Measurements from ENCODE around the gene GMPR.

GMPR gene

DNA sequence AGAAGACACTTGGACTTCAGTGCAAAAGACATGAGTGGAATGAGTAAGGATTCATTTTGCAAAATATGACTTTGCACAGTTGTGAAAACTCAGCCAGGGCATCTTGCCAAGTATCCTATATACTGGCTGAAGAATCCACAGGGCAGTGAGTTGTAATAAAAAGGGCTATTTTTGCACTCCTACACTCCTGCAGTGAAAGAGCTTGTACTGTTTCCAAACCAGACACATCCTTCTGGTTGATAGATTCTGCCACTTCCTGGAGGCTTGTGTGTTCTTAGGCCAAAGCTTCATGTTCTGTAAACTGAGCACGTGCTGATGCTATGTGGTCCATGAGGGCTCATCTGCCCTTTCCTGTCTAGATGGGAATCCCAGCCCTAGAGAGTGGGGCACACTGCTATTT lies 34.9 kb downstream of the GMPR start:
- no peak for DNase-seq (ENCODE audit: low read depth)

DNA sequence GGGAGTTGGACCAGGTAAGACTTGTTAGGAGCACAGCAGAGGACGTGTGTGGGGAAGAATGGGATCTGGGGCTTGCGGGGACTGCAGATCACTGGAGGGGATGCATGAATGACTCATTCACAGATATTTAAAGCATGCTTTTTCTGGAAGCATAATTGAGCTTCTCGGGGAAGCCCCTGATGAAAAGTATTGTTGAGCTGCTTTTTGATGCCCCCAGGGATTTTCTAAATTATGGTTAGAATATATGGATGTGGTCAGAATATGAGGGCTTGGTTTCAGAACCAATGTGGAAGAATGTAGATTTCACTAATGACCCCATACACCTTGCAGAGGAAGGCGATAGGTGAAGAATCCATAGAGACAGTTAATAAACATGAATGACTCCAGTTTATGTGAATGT lies 36.1 kb downstream of the GMPR start:
- DNase-seq (ENCODE audit: low read depth): no peak

DNA sequence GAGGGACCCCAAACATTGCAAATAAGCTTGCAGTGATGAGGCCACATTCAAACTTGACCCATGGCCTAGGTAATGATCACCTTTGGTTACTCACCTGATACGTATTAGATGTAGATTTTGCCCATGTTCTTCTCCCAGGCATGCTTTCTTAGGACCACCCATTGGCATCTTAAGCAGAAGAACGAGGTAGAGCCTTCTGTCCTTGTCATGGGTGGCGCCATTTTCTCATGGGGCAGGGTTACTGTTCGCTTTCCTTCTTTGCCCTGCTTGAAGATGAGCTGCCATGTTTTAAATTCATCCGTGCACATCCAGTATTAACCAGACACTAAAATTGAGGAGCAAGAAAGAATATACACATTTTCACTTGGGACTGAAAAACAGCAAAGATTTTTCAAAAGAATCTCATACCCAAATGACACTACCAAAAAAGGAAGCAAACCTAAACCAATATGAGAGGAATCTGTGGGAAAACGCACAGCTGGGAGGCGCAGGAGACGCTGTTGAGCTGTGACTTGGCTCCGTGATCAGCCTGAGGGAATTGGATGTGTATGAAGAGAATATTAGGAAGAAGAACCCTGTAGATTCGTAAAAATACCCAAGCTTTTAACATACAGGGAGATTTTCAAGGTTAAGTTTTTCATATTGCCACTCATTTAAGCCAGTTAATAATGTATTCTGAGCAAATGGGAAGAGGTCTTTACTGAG lies 36.6 kb downstream of the GMPR start:
- DNase-seq (ENCODE audit: low read depth): no peak

DNA sequence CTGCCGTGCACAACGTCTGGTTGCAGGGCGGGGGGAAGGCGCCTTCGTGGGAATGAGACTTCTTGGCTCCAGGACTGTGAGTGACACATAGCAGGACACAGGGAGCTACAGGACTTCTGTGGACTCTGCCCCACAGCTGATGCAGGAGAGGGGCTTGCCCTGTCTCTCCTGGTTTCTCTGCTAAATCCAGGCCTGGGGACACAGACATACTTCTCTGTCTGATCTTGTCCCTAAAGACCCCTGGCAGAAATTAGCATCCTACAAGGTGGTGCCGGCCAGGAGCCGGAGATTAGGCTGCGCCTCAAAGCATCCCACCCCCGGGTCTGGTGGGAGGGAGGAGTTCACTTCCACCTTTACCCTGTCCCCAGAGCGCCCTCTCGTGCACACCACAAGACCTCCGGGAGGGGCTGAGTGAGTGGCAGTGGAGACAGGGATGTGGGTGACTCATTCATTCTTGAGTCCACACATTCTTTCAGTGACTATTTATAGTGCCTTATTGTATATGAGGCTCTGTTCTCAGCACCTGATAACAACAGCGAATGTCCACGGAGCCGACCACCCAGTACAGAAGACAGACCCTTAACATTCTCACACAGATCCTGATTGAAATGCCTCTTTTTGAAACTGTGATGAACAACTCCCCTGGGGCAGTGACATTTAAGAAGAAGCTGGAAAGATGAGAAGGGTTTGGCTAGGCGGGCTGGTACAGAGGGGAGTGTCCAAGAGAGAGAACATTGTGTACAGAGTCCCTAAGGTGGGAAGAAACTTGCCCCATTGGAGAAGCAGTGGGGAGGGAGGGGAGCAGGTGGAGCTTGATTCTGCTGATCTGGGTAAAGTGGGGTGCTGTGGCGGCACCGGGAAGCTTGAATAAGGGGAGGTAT lies 39.0 kb downstream of the GMPR start:
- DNase-seq (ENCODE audit: low read depth): no peak

DNA sequence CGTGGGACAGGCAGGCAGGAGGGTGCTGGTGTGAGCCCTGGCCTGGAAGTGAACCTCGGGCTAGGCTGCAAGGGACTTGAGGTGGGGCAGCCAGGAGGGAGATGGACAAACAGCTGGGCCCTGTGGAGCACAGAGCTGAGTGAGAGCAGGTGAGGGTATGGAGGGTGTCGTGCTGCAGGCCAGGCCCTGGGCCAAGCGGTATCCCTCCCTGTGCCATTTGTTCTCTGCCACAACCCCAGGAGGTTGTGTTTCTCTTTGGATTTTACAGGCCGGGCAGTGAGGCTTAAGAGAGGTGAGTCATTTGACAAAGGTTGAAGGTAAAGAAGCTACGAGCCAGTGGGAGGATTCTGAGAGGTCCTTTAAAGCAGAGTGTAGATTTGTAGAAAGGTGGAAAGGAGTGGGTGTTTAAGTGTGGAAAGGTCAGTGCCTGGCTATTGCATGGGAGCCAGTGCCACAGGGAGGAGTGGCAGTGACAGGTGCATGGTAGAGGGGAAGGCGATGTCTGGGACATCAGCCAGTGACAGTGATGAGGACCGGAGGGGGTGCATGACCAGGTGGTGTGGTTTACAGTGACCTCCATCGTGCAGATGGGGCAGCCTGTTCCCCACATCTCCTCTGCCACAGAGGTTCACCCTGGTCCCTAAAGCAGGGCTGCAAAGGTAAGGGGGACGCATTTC lies 39.8 kb downstream of the GMPR start:
- no peak for DNase-seq (ENCODE audit: low read depth)

DNA sequence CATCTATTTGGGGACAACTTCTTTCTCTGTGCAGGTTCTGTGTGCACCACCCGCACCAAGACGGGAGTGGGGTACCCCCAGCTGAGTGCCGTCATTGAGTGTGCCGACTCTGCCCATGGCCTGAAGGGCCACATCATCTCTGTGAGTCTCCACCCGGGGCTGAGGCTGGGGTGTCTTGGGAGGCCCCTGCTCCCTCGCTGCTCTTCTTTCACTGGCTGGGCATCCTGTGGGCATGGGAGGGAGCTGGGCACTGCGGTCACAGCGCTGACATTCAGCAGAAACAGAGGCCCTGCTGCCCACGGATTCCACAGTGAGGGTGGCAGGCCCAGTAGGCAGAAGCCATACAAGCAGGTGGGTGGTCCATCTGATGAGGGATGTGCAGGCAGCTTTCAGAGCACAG lies 40.4 kb downstream of the GMPR start:
- DNase-seq (ENCODE audit: low read depth): no peak

DNA sequence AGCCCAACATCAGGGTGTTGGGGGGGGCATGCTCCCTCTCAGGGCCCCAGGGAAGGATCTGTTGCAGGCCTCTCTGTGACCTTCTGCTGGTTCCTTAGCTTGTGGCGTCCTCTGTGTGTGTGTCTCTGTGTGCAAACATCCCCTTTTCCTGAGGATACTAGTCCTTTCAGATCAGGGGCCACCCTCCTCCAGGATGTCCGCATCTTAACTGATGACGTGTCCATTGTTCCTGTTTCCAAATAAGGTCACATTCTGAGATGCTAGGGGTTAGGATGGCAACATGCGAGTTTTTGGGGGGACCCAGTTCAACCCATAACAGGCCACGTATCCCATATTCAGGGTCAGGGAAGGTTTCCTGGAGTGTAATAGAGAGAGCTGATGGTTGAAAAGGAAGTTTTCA lies 40.9 kb downstream of the GMPR start:
- no peak for DNase-seq (ENCODE audit: low read depth)

DNA sequence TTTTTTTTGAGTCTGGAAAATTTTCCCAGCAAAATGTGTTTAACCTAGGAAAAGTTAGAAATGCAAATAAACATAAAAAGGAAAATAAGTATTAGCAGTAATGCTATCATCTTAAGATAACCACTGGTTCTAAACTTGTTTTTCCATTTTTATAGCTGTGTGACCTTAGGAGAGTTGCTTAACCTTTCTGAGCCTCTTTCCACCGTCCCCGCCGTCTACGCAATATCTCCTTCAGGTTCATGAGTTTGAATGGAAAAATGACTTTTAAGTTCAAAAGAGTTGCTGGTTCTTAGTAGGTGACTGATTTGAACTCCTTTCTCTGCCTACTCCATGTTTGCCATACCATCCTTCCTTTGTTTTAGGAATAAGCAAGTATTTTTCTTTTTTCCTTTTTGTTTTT lies 44.0 kb downstream of the GMPR start:
- no peak for DNase-seq (ENCODE audit: low read depth)

DNA sequence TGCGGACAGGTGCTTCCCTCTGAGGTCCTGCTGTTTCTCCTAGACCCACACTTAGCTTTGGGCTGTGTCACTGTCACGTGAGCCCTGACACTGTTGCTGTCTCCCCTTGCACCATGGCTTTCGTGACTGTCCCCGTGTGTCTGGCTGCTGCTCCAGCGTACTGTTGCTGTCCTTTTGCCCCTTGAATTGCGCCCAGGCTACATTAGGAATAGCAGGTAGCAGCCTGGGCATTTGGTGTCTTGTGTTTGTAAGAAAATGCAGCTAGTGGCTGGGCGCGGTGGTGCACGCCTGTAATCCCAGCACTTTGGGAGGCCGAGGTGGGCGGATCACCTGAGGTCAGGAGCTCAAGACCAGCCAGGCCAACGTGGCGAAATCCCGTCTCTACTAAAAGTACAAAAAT lies 46.1 kb downstream of the GMPR start:
- DNase-seq (ENCODE audit: low read depth): no peak

DNA sequence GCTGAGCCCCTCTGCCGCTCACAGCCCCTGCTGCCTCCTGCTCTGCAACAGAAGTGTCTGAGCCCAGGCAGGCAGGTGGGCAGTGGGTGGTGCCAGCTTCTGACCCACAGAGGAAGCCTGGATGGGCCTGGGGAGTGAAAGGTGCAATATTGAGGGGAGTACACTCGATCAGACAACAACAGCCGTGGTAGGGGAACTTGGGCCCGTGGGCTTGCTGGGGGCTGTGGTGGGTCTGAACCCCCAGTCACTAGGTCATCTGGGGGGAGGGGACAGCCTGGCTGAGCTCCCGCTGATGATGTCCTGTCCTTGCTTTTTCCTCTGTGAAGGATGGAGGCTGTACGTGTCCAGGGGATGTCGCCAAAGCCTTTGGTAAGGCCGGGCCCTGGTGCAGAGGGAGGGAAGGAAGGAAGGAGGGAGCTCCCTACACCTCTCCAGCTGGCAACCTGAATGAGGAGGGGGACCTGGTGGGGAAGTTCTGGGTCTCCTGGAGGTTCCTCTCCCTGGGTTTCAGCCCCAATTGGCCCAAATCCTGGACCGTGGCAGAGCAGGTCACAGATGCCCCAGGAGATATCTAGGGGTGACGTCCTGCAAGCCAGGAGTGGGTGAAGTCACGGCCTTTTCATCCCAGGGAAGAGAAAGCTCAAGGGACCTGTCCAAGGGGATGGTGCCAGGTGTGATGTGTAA lies 47.2 kb downstream of the GMPR start:
- DNase-seq (ENCODE audit: low read depth): no peak

DNA sequence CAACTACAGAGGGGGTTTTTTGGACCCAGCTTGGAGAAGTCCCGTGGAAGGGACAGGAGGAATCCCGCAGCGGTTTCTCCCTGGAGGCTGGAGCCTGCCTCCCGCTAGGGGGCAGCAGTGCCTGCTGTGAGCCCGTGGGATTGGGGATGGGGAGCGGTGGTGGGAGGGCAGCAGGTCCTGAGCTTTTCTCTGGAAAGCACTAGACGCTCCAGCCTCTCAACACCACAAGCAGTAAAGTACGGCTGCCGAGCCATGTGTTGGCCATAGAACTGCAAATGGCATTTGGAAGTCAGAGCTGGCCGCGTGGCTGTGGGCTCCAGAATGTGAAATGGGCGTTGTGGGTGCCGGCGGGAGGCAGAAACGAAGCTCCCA lies 47.8 kb downstream of the GMPR start:
- no peak for DNase-seq (ENCODE audit: low read depth)

DNA sequence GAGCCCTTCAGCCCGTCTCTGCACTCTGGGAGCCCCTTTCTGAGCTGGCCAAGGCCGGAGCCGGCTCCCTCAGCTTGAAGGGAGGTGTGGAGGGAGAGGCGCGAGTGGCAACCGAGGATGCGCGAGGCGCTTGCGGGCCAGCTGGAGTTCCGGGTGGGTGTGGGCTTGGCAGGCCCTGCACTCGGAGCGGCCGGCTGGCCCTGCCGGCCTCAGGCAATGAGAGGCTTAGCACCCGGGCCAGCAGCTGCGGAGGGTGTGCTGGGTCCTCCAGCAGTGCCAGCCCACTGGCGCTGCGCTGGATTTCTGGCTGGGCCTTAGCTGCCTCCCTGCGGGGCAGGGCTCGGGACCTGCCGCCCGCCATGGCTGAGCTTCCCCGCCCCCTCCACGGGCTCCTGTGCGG lies 49.8 kb downstream of the GMPR start:
- no peak for DNase-seq (ENCODE audit: low read depth)

DNA sequence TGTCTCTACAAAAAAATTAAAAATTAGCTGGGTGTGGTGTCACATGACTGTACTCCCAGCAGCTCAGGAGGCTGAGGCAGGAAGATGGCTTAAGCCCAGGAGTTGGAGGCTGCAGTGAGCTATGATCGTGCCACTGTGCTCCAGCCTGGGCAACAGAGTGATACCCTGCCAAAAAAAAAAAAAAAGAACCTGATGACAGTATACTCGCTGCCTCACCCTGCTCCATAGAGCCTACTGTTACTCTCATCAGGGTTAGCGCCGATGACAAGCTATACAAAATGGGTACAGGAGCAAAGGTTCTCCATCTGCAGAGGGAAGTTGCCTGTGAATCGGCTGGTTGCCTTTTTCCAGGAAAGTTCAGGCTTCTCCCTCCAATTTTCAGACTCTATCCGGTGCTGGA lies 53.4 kb downstream of the GMPR start:
- no peak for DNase-seq (ENCODE audit: low read depth)

DNA sequence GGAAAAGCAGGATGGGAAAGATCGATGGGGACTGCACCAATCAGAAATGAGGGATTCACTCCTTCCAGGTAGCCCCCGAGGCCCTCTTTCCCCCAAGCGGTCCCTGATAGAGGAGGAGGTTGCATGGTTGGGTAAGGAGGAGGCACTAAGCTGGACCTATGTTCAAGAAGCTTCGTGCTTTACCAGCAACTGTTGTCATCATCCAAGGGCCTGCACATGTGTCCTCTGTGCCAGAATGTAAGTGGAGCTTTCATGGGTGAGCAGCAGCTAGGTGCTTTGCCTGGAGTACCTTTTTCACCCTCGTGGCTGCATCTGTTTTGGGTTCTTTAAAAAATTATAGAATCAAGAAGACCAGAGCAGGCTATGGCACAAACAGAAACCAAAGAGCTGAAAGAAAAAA lies 54.0 kb downstream of the GMPR start:
- DNase-seq (ENCODE audit: low read depth): no peak

DNA sequence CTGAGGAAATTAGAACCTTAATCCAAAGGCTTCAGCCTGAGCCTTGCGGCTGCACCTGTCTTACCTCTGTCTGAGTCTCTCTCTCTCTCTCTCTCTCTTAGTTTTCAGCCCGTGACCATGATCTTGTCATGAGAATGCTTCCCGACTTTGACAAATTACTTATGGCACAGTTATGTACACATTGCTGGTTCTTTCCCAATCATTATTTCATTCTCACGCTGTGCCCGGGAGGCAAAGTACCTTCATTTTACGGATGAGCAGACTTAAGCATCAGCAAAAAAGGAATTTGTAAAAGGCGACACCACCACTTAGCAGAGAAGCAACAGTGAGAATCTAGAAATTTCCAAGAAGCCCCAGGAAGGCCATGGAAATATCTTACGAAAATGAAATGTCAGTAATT lies 54.6 kb downstream of the GMPR start:
- no peak for DNase-seq (ENCODE audit: low read depth)

DNA sequence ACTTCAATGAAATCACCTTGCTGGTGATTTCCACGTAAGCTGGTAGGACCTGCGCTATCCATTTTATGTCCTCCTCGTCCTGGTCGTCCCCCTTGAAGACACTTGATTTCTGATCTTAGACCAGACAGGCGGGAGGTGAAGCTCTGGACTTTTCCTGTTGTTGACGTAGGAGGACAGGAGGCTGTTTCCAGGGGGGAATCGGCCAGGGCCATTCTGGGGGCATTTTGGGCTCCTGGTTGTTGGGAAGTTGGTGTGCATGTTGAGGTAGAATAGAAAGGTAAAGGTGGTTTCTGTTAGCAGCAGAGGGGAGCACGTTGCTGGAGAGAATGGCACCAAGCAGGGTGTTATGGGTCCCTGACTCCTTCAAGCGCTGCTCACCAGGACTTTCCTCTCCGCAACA lies 56.0 kb downstream of the GMPR start:
- no peak for DNase-seq (ENCODE audit: low read depth)

DNA sequence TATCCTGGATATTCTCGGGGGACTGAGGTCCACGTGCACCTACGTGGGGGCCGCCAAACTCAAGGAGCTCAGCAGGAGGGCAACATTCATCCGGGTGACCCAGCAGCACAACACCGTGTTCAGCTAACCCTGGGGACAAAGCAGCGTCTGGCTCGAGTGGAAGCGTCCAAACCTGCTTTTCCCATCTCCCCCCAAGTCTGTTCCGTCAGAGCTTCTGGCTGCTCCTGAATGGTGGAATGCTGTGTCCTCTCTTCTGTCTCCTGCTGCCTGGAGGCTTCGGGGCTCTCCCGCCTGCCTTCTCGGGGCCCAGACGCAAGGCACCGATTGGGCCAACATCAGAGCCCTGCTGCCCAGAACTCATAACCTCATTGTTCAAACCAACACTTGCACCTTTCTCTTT lies 56.7 kb downstream of the GMPR start:
- no peak for DNase-seq (ENCODE audit: low read depth)

DNA sequence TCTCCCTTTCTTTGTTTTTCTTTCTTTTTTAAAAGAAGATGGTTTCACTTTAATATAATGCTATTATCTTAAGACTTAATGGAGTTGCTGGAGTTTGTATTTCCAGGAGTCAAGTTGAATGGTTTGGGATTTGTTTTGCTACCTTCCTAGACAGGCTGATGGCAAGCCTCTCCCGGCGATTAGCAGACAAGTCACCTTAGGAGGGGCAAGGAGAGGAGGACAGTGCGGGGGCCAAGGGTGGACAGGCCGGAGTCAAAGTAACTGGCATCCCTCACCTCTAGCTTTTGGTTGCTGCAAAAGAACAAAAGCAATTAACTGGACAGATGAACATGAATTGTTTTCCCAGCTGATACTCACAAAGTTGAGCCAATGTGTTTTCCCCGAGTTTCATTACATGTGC lies 57.1 kb downstream of the GMPR start:
- no peak for DNase-seq (ENCODE audit: low read depth)

DNA sequence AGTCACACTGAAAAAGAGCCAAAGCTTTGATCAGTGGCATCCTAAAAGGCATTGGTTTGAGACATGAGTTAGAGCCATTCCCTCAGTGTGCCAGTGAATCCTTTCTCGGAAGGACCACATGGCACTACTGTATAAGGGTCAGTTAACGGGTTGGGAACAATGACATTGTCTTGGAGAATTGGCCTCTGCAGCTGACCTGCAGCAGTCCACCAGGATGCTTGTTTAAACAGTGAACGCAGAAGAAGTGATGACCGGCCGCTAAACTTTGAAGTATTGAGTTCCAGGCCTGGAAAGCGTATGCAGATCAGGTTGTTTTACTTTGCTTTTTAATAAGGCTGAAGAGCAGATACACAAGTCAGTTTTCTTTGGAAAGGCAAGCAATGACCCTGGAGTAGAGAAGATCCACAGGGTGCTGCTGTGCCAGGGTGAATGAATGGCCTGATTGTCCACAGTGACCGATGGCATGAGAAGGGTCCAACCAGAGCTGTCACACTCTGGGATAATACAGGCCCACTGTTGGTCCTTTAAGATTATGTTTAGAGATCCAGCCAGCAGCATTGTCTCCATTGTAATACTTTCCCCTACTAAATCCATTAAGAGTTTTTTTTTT lies 57.8 kb downstream of the GMPR start:
- DNase-seq (ENCODE audit: low read depth): no peak

DNA sequence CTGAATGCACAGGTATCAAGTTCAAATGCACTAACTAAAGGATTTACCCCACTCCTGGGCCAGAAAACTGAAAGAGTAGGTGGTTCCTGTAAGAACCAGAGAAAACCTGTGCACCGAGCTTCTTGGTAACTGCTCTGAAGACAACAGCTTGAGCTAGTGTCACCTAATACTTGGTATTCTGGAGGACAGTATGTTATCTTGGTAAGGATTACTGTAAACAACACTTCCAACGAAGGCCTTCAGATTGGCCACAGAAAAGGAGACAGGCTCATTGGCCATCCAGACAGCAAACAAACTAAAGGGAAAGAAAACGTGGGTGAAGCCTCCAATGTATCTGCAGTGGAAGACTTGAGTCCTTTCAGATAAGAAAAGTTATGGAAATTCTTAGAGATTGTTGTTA lies 61.5 kb downstream of the GMPR start:
- no peak for DNase-seq (ENCODE audit: low read depth)

DNA sequence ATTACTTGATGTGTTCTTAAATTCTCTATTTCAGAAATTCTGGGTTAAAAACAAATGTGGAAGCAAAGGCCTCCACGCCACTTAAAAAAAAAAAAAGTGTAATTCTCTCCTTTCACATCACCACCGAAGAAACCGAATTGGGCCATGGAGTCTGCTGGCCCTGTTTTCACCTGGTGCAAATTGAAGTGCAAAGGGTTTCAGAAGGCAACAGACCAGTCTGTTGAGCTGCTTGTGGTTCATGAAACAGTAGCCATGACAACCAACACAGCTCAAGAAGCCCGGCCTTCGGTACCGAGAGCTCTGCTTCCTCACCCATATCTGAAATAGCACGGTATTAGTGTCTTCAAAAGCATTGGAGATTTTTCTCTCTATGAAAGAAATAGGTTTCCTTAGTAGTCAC lies 63.1 kb downstream of the GMPR start:
- DNase-seq (ENCODE audit: low read depth): no peak

Measured in stimulated activated CD4-positive, alpha-beta T cell treated with anti-CD3 and anti-CD28 coated beads, Interleukin-2, amount 100 ng/mL, for 4 hours (primary cell).